ENCODE results near the gene CARTPT.

CARTPT gene

DNA sequence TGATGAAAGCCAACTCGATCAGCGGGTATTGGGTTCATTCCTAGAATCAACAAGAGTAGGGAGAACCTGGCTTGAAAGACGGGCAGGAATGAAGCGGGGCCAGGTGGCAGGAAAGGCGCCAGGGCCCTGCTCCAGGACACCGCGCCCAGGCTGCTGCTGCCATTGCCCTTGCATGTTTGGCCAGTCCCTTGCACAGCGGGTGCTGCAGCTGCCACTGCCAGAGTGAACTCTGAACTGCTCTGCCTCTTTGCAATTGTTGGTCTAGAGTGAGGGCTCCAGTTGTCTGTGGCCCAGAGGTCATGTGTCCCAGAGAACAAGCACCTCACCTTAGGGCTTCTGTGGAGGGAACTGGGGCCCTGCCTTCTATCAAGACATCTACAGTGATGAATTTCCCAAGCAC is 24.0 kb upstream of the CARTPT start:
- TF ChIP-seq, protein P1, sequence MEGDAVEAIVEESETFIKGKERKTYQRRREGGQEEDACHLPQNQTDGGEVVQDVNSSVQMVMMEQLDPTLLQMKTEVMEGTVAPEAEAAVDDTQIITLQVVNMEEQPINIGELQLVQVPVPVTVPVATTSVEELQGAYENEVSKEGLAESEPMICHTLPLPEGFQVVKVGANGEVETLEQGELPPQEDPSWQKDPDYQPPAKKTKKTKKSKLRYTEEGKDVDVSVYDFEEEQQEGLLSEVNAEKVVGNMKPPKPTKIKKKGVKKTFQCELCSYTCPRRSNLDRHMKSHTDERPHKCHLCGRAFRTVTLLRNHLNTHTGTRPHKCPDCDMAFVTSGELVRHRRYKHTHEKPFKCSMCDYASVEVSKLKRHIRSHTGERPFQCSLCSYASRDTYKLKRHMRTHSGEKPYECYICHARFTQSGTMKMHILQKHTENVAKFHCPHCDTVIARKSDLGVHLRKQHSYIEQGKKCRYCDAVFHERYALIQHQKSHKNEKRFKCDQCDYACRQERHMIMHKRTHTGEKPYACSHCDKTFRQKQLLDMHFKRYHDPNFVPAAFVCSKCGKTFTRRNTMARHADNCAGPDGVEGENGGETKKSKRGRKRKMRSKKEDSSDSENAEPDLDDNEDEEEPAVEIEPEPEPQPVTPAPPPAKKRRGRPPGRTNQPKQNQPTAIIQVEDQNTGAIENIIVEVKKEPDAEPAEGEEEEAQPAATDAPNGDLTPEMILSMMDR (IDR thresholded peaks at IDR 0.05; ENCODE audit: low read depth, low read length): no peak
- no peak for DNase-seq (ENCODE audit: extremely low read depth, low read depth)

DNA sequence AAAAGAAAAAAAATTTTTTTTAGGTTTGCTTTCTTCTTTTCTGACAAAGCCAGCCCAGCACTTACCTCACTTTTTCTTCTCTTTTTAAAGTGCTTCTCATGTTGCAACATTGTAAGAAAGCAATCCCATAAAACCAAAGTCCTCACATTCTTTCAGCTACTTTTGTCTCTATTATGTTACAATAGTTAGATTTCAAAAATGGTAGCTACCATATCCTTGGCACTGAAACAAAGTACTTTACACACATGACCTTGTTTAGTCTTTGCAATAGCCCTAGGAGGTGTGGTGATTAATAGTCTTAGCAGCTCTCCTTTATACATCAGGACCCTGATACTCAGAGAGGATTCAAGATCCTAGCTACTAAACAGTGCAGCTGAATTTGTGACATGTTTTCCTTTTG is 23.5 kb upstream of the CARTPT start:
- TF ChIP-seq, protein P1 (IDR thresholded peaks at IDR 0.05; ENCODE audit: low read depth, low read length): no peak
- DNase-seq (ENCODE audit: extremely low read depth, low read depth): no peak

DNA sequence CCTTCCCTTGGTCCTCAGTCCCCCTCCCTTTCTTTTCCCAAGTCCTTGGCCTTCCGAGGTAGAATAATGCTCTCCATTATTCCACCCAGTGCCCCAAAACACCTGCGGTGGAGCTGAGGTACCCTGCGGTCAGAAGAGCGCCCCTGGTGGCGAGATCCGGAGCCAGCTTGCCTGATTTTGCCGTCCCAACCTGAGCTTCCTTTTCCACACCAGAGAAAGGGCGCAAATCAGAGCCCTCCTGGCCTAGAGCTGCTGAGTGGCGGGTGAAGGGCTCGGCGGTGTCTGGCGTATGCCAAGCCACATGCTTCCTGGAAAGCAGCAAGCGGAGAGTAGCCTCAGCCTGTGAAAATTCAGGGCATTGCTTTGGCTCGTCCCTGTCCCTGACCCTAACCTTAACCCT is 21.1 kb upstream of the CARTPT start:
- DNase-seq (ENCODE audit: extremely low read depth, low read depth): no peak
- TF ChIP-seq, protein P1 (IDR thresholded peaks at IDR 0.05; ENCODE audit: low read depth, low read length): peak; percentile 47

DNA sequence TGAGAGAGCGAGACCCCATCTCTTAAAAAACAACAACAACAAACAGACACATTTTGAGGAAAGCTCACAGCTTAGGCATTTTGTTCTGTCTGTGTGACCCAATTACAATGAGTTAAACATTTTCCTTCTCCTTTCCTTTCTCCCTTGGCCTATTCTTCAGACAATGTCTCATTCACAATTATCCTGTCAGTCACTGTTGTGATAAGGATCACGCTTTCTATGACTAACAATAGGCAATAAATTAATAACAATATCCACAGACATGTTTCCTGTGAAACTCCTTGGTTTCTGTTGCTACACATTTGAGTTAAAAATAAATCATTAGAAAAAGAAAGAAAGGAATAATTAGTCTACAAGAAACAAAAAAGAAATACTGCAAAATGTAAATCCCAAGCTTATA is 19.8 kb upstream of the CARTPT start:
- DNase-seq (ENCODE audit: extremely low read depth, low read depth): no peak
- TF ChIP-seq, protein P1 (IDR thresholded peaks at IDR 0.05; ENCODE audit: low read depth, low read length): no peak

DNA sequence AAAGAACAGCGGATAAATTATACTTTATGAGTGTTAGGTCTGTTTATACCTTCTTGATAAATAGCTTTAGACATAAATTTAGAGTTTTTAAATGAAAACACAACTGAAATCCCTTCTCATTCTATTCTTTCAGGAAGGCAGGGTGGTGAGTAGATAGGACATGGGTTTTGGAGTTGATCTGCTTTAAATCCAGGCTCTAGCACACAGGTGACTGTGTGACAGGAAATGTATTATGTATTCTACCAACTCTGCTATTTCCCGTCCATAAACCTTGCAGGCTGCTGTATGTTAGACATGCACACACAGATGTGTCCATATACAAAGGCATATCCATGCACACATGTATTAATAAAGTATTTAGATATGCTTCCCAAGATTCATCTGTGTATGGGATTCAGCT is 19.3 kb upstream of the CARTPT start:
- TF ChIP-seq, protein P1 (IDR thresholded peaks at IDR 0.05; ENCODE audit: low read depth, low read length): no peak
- DNase-seq (ENCODE audit: extremely low read depth, low read depth): no peak

DNA sequence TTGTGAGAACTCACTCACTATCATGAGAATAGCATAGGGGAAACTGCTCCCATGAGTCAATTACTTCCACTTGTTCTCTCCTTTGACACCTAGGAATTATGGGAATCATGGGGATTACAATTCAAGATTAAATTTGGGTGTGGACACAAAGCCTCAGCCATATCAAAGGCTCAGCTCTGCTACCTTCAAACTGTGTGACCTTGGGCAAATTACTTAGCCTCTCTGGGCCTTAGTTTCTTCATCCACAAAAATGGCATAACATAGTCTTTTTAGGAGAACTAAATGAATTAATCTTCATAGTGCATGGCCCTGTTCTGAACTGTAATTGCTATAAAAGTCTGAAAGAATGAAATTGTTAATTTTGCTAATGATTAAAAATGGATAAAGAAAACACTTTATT is 18.3 kb upstream of the CARTPT start:
- TF ChIP-seq, protein P1 (IDR thresholded peaks at IDR 0.05; ENCODE audit: low read depth, low read length): no peak

GRCh38 chr5:71701407-71701806 is 17.7 kb upstream of the CARTPT start:
- DNase-seq (ENCODE audit: extremely low read depth, low read depth): no peak
- TF ChIP-seq, protein P1 (IDR thresholded peaks at IDR 0.05; ENCODE audit: low read depth, low read length): no peak

More for the DNA sequence above, 18.3 kb upstream of the CARTPT start:
- DNase-seq (ENCODE audit: extremely low read depth, low read depth): no peak

All from AG09319 (cell line).